Activated naive CD8-positive, alpha-beta T cell treated with anti-CD3 and anti-CD28 coated beads, Interleukin-2, amount 50 U/mL, for 24 hours (primary cell): ENCODE results near the gene HSPA4L.

Source experiments
- ATAC-seq: fragments of 150-1000 bp; cut with Tn5 transposase; one replicate; pipeline ENCODE4 v1.10.0; 2021
- DNase-seq: peaks from one replicate; pipeline ENCODE4 v3.0.0; 2021
- H3K27ac Mint-ChIP-seq: one replicate; pipeline ENCODE4 v1.8.0; 2021; ENCODE audit warnings: mild to moderate bottlenecking, mixed read lengths
- H3K27me3 Mint-ChIP-seq: one replicate; pipeline ENCODE4 v1.8.0; 2021; ENCODE audit warnings: mixed read lengths
- H3K36me3 Mint-ChIP-seq: one replicate; pipeline ENCODE4 v1.8.0; 2021; ENCODE audit warnings: low read depth, mixed read lengths
- H3K4me1 Mint-ChIP-seq: one replicate; pipeline ENCODE4 v1.8.0; 2021; ENCODE audit warnings: mixed read lengths
- H3K4me3 Mint-ChIP-seq: one replicate; pipeline ENCODE4 v1.8.0; 2021; ENCODE audit warnings: mild to moderate bottlenecking, moderate library complexity, mixed read lengths
- H3K9me3 Mint-ChIP-seq: one replicate; pipeline ENCODE4 v1.8.0; 2021; ENCODE audit warnings: mixed read lengths

HSPA4L gene

DNA sequence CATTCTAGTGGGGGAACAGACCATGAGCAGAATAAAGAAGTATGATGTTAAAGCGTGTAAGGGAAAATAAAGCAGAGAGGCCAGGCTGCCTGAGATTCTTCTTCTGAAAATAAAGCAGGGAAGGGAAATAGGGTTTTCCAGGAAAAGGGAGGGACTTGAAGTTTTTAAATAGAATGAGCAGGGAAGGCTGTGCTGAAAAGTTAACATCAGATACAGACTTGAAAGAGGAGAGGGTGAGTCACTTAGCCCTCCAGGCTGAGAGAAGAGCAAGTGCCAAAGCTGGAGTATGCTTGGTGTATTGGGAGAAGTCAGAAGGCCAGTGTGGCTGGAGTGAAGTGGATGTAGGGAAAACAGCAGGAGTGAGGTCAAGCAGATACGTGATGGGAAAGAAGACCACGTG is 88.6 kb downstream of the HSPA4L start:
- no peak for ATAC-seq

DNA sequence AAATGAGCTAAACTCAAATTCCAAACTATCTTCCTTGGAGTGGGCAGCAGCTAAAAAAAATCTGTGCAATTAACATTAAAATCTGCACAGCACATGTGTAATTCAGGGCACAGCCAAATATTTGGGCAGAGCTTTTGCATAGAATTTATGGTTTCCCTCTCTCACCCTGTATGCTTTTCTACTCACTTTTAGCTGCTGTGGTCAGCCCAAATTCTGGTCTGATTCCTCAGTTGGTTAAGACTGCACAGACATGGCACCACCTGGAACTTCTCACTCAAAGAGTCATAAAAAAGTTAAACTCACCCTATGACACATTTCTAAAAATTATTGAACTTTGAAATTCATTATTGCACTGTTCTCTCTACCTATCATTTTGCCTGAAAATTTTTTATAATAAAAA is 93.7 kb downstream of the HSPA4L start:
- Mint-ChIP-seq H3K4me3 (no peak overlapping the region), H3K27me3 (peaks cover 3% of the 10 kb centered on the region), H3K4me1 (peaks cover 12% of the 10 kb centered on the region), H3K9me3 (no peaks in the 10 kb centered on the region), H3K27ac (no peak overlapping the region), H3K36me3 (peaks cover 16% of the 10 kb centered on the region)
- DNase-seq (no peak), ATAC-seq (no peak)

More for the DNA sequence above, 88.6 kb downstream of the HSPA4L start:
- Mint-ChIP-seq H3K4me3 (no peak overlapping the region), H3K9me3 (no peaks in the 10 kb centered on the region), H3K27me3 (no peaks in the 10 kb centered on the region), H3K27ac (no peak overlapping the region), H3K4me1 (no peaks in the 10 kb centered on the region), H3K36me3 (peaks cover 10% of the 10 kb centered on the region)
- DNase-seq: no peak

DNA sequence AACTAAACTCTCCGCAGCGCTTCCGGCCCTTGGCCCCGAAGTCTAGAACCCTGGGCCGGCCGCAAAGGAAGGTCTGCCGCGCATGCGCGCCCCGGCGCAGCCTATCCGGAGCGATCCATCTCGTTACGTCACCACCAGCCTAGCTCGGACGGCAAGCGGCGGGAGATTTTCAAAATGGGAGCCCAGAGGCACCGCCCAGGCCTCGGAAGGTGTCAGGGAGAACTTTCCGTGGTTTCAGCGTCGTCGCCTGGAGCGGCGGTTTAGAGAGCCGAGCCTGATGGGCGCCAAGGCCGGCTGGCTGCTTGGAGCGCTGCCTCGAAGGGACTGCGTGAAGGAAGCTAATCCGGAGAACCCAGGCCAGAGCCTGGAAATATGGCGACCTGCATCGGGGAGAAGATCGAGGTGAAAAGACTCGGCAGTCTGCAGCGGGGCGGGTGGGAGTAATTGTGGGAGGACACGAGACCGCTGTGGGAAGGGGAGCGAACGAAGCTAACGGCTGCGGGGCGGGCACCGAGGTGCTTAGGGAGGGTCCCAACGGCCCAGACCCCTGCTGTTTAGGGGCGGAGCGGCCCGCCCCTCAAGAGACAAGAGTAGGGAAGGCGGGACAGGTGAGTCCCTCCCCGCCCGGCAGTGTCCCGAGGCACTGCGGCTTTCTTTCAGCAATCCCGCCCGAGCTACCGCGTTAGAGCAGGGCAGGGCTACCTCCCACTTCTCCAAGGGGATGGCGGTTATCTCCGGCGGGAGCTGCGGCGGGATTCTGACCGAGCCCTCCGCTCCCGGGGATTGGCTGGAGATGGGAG is 98.8 kb downstream of the HSPA4L start, which contains the start of gene PLK4:
Gene PLK4 (plus strand): TSS at position 131 of the 800 bp plus-strand sequence. CDS start 242 bp downstream, at position 373.
- peak within 1 kb of the TSS; percentile 99 for H3K27ac Mint-ChIP-seq
- H3K36me3 Mint-ChIP-seq: peaks cover 36% of the 10 kb centered on the region
- peak; percentile 98 for ATAC-seq
- H3K27me3 Mint-ChIP-seq: peaks cover 3% of the 10 kb centered on the region
- peak; percentile 95 for DNase-seq
- H3K4me3 Mint-ChIP-seq: peak within 1 kb of the TSS; percentile 99
- H3K9me3 Mint-ChIP-seq: no peaks in the 10 kb centered on the region
- peaks cover 23% of the 10 kb centered on the region for H3K4me1 Mint-ChIP-seq

DNA sequence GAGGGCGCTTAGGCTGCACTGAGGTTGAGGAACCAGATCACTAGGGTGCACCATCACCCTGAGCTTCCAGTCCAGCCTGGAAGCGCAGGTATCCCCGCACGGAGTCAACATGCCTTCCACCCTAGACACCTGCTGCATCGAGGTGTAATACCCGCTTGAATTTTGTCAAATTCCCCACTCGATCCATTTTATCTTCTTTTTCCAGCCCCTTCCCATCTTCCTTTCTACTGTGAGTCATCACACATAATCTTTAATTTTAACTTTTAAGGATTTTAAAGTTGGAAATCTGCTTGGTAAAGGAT is 99.4 kb downstream of the HSPA4L start:
- Mint-ChIP-seq H3K27me3 (peaks cover 3% of the 10 kb centered on the region), H3K4me3 (peak overlapping the region; percentile 99), H3K4me1 (peaks cover 23% of the 10 kb centered on the region), H3K36me3 (peaks cover 42% of the 10 kb centered on the region), H3K9me3 (no peaks in the 10 kb centered on the region), H3K27ac (peak overlapping the region; percentile 99)
- DNase-seq (no peak), ATAC-seq (peak; percentile 35)

DNA sequence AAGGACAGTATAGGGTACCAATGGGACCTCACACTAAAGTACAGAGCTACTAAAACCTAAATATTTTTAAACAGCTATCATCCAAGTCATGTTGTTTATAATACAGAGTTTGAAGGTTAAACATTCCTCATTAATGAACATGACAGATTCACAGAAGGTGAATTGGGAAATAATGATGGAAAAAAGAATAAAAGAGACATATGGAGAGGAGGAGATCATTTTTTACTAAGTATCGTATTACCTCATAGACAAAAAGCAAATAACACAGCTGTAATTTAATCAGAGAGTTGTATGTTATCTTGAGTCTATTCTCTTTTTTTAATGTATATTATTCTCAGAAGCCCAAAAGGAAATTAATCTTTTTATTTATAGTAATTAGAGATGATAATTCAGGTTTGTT is 106.4 kb downstream of the HSPA4L start:
- DNase-seq (no peak), ATAC-seq (no peak)
- Mint-ChIP-seq H3K27ac (no peak overlapping the region), H3K9me3 (no peaks in the 10 kb centered on the region), H3K4me1 (no peaks in the 10 kb centered on the region), H3K27me3 (no peaks in the 10 kb centered on the region), H3K4me3 (no peak overlapping the region), H3K36me3 (peaks cover 59% of the 10 kb centered on the region)

DNA sequence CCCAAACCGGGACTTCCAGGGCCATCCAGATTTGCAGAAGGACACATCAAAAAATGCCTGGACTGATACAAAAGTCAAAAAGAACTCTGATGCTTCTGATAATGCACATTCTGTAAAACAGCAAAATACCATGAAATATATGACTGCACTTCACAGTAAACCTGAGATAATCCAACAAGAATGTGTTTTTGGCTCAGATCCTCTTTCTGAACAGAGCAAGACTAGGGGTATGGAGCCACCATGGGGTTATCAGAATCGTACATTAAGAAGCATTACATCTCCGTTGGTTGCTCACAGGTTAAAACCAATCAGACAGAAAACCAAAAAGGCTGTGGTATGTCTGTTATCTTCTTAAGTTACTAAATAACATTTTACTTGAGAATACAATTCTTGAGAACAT is 107.8 kb downstream of the HSPA4L start:
- Mint-ChIP-seq H3K9me3 (no peaks in the 10 kb centered on the region), H3K36me3 (peaks cover 56% of the 10 kb centered on the region)
- ATAC-seq: no peak

More for the DNA sequence above, 107.8 kb downstream of the HSPA4L start:
- no peaks in the 10 kb centered on the region for H3K4me1 Mint-ChIP-seq
- H3K27me3 Mint-ChIP-seq: no peaks in the 10 kb centered on the region
- H3K4me3 Mint-ChIP-seq: no peak overlapping the region
- no peak for DNase-seq
- no peak overlapping the region for H3K27ac Mint-ChIP-seq
